Thymus (tissue), 14 donors: ENCODE results near the gene UGT2A2. TPM values are rescaled to one million over a fixed set of nuclear protein-coding genes. Genes with fewer than 3 reads are reported as not detected.
"Not testable (repeated sequence)": the region's sequence is repeated elsewhere in the genome, so short reads cannot be mapped to it uniquely, and the experiment has no call there.

ENCODE experiments used
- DNase-seq, 9 donors: peaks; one replicate each; pipeline ENCODE4 v3.0.0-alpha.2; 2013; ENCODE audit warnings: low spot score in 9 of 9, low read depth in 6 of 9, missing footprints in 1 of 9
- H3K27ac ChIP-seq, 2 donors: one replicate each; pipeline ENCODE4 v1.5.1; 2013; ENCODE audit warnings: control low read depth in 1 of 2, low read depth in 1 of 2, low read length in 1 of 2, mild to moderate bottlenecking in 1 of 2, moderate library complexity in 1 of 2
- H3K27me3 ChIP-seq, 2 donors: one replicate each; pipeline ENCODE4 v1.5.1; 2013; ENCODE audit warnings: low read length in 1 of 2; ENCODE audit not compliant: control insufficient read depth in 2 of 2, insufficient read depth in 1 of 2
- H3K36me3 ChIP-seq, 2 donors: one replicate each; pipeline ENCODE4 v1.5.1; 2013; ENCODE audit warnings: low read length in 1 of 2, mild to moderate bottlenecking in 1 of 2, moderate library complexity in 1 of 2; ENCODE audit not compliant: control insufficient read depth in 2 of 2, insufficient read depth in 2 of 2
- H3K4me1 ChIP-seq, 2 donors: one replicate each; pipeline ENCODE4 v1.5.1; 2013; ENCODE audit warnings: low read length in 2 of 2; ENCODE audit not compliant: control insufficient read depth in 2 of 2, insufficient read depth in 2 of 2
- H3K4me3 ChIP-seq, 2 donors: one replicate each; pipeline ENCODE4 v1.5.1; 2013; ENCODE audit warnings: low read length in 2 of 2, control low read depth in 1 of 2, mild to moderate bottlenecking in 1 of 2
- H3K9me3 ChIP-seq, 2 donors: one replicate each; pipeline ENCODE4 v1.5.1; 2013; ENCODE audit warnings: low read length in 1 of 2, mild to moderate bottlenecking in 1 of 2; ENCODE audit not compliant: control insufficient read depth in 2 of 2, insufficient read depth in 1 of 2
- WGBS: extraction: QIAGEN DNeasy Blood & Tissue Kit; methylation state at CpG from one replicate; pipeline ENCODE4 v1.1.7; 2013; 5-methylcytosine and 5-hydroxymethylcytosine counted together
- long read RNA-seq, 10 donors: transcript quantifications; one replicate each; lab custom pipeline, GENCODE V29; 2026
- polyA plus RNA-seq: library from polyadenylated mRNA; stranded (reverse); fragments of 200-250 nt; gene quantifications from one replicate; pipeline ENCODE4 v1.2.3, GENCODE V29; 2013
- total RNA-seq: library from RNA; stranded (reverse); fragments of 120-200 nt; gene quantifications from one replicate; pipeline ENCODE4 v1.2.4, GENCODE V29; 2013
- donor health status: healthy.

The UGT2A2 gene
- total RNA-seq: not detected
- not detected for polyA plus RNA-seq
- long read RNA-seq, donor 1: 0 reads
- long read RNA-seq, donor 2: 0 reads
- long read RNA-seq, donor 3: 0 reads
- long read RNA-seq, donor 4: 0 reads
- long read RNA-seq, donor 5: 0 reads
- long read RNA-seq, donor 6: 0 reads
- long read RNA-seq, donor 7: 0 reads
- long read RNA-seq, donor 8: 0 reads
- long read RNA-seq, donor 9: 0 reads
- long read RNA-seq, donor 10: 0 reads

- Histone ChIP-seq H3K4me3 (no peak within 1 kb of the TSS), H3K36me3 (no peaks in the 10 kb centered on the region), H3K27ac (no peak within 1 kb of the TSS), H3K9me3 (no peaks in the 10 kb centered on the region), H3K4me1 (no peaks in the 10 kb centered on the region), H3K27me3 (no peaks in the 10 kb centered on the region)
- 95% methylated on average over 3 of the region's 3 CpGs for WGBS
- DNase-seq: no peak
Measured at GRCh38 chr4:69639542-69639941, at the start of gene UGT2A2. TSS of gene UGT2A2 (minus strand) at chr4:69639642. CDS start at chr4:69639640, 2 bp downstream.

DNA sequence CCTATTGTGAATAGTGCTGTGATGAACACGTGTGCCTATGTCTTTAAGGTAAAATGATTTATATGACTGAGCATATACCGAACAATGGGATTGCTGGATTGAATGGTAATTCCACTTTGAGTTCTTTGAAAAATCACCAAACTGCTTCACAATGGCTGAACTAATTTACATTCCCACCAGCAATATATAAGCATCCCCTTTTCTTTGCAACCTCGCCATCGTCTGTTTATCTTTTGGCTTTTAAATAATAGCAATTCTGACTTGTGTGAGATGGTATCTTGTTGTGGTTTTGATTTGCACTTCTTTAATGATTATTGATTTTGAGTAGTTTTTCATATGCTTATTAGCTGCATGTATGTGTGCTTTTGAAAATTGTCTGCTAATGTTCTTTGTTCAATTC is 45.4 kb upstream of the UGT2A2 start:
- 69% methylated on average over 4 of the region's 4 CpGs for WGBS
- H3K9me3 ChIP-seq: no peaks in the 10 kb centered on the region
- H3K36me3 ChIP-seq: no peaks in the 10 kb centered on the region
- H3K27ac ChIP-seq: no peak overlapping the region
- H3K4me1 ChIP-seq: no peaks in the 10 kb centered on the region
- no peak overlapping the region for H3K4me3 ChIP-seq
- no peaks in the 10 kb centered on the region for H3K27me3 ChIP-seq
- no peak for DNase-seq

DNA sequence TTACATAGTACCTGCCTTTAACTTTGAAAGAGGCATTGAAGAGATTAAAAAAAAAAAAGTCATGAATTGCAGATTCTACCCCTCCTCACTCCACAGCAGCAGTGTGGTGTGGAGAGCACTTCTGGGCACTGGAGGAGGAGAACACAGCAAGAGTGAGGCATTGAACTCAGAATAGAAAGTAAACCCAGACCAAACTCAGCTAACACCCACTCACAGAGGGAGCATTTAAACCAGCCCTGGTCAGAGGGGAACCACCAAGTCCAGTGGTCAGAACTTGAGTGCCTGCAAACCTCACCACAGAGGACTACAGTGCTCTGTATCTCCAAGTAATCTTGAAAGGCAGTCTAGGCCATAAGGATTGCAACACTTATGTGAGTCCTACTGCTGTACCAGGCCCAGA is 29.2 kb upstream of the UGT2A2 start:
- Histone ChIP-seq H3K36me3 (no peaks in the 10 kb centered on the region), H3K27me3 (no peaks in the 10 kb centered on the region), H3K27ac (no peak overlapping the region), H3K9me3 (no peaks in the 10 kb centered on the region), H3K4me3 (no peak overlapping the region), H3K4me1 (no peaks in the 10 kb centered on the region)
- DNase-seq: no peak

GRCh38 chr4:69664009-69664408 is 24.6 kb upstream of the UGT2A2 start:
- DNase-seq, H3K27me3 ChIP-seq: not testable (repeated sequence)

DNA sequence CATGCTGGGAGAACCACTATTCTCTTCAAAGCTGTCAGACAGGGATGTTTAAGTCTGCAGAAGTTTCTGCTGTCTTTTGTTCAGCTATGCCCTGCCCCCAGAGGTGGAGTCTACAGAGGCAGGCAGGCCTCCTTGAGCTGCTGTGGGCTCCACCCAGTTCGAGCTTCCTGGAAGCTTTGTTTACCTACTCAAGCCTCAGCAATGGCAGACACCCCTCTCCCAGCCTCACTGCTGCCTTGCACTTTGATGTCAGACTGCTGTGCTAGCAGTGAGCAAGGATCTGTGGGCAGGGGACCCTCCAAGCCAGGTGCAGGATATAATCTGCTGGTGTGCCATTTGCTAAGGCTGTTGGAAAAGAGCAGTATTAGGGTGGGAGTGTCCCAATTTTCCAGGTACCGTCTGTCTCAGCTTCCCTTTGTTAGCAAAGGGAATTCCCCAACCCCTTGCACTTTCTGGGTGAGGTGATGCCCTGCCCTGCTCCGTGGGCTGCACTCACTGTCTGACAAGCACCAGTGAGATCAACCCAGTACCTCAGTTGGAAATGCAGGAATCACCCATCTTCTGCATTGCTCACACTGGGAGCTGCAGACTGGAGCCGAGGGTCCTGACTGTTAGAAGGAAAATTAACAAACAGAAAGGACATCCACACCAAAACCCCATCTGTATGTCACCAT is 21.8 kb upstream of the UGT2A2 start:
- H3K9me3 ChIP-seq: not testable (repeated sequence)

More at GRCh38 chr4:69664009-69664408, 24.6 kb upstream of the UGT2A2 start:
- not testable (repeated sequence) for H3K4me1 ChIP-seq, H3K36me3 ChIP-seq, H3K27ac ChIP-seq, H3K4me3 ChIP-seq, H3K9me3 ChIP-seq
- 88% methylated on average over 22 of the region's 22 CpGs for WGBS

GRCh38 chr4:69658133-69658532 is 18.7 kb upstream of the UGT2A2 start:
- WGBS: 94% methylated on average over 12 of the region's 12 CpGs

More for the DNA sequence above, 21.8 kb upstream of the UGT2A2 start:
- 85% methylated on average over 4 of the region's 4 CpGs for WGBS
- DNase-seq, H3K27ac ChIP-seq, H3K27me3 ChIP-seq, H3K4me3 ChIP-seq, H3K4me1 ChIP-seq, H3K36me3 ChIP-seq: not testable (repeated sequence)

DNA sequence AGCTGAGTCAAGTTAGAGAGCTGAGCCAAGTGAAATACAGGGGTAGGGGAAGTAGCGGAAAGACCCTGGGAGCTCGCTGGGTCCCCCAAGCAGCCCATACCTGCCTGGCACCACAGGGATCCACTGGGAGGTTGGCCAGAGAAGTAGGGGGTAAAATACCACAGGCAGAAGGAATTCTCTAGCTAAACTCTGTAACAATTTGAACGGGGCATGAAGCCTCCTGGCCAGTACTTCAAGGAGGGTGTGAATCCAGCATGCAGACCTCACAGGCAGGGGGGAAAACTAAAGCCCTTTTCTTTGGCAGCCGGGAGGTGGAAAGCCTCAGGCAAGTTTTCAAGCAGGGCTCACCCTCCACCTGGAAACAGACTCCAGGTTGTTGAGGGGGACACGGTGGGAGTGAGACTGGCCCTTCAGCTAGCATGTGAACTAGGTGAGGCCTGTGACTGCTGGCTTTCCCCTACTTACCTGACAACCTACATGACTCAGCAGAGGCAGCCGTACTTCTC is 17.3 kb upstream of the UGT2A2 start:
- no peaks in the 10 kb centered on the region for H3K36me3 ChIP-seq
- no peaks in the 10 kb centered on the region for H3K27me3 ChIP-seq
- no peak overlapping the region for H3K27ac ChIP-seq
- WGBS: 82% methylated on average over 6 of the region's 6 CpGs
- H3K9me3 ChIP-seq: peaks cover 0 to 2% of the 10 kb centered on the region in 2 donors
- H3K4me1 ChIP-seq: no peaks in the 10 kb centered on the region
- H3K4me3 ChIP-seq: no peak overlapping the region
- no peak for DNase-seq

More at GRCh38 chr4:69658133-69658532, 18.7 kb upstream of the UGT2A2 start:
- DNase-seq: no peak
- no peaks in the 10 kb centered on the region for H3K36me3 ChIP-seq
- H3K27me3 ChIP-seq: no peaks in the 10 kb centered on the region
- no peak overlapping the region for H3K27ac ChIP-seq
- H3K4me1 ChIP-seq: no peaks in the 10 kb centered on the region
- no peak overlapping the region for H3K4me3 ChIP-seq
- peaks cover 0 to 2% of the 10 kb centered on the region in 2 donors for H3K9me3 ChIP-seq

GRCh38 chr4:69653147-69653546 is 13.7 kb upstream of the UGT2A2 start, which contains the start of gene UGT2A1:
TSS of gene UGT2A1 (minus strand) at chr4:69653247. CDS start at chr4:69647644, 5,603 bp downstream.
- no peak for DNase-seq
- no peaks in the 10 kb centered on the region for H3K4me1 ChIP-seq
- WGBS: 91% methylated on average over 1 of the region's 1 CpG
- no peak within 1 kb of the TSS for H3K27ac ChIP-seq
- peaks cover 0 to under 1% of the 10 kb centered on the region in 2 donors for H3K9me3 ChIP-seq
- no peak within 1 kb of the TSS for H3K4me3 ChIP-seq
- H3K36me3 ChIP-seq: no peaks in the 10 kb centered on the region
- no peaks in the 10 kb centered on the region for H3K27me3 ChIP-seq

GRCh38 chr4:69650872-69651271 is 11.4 kb upstream of the UGT2A2 start:
- WGBS: 95% methylated on average over 3 of the region's 3 CpGs

More at GRCh38 chr4:69650872-69651271, 11.4 kb upstream of the UGT2A2 start:
- no peaks in the 10 kb centered on the region for H3K9me3 ChIP-seq
- H3K27ac ChIP-seq: no peak overlapping the region
- no peaks in the 10 kb centered on the region for H3K27me3 ChIP-seq
- H3K36me3 ChIP-seq: no peaks in the 10 kb centered on the region
- H3K4me1 ChIP-seq: no peaks in the 10 kb centered on the region
- no peak overlapping the region for H3K4me3 ChIP-seq
- DNase-seq: no peak
